D721Med (cell line): ENCODE results near the gene VARS2.

Source experiments
- DNase-seq: peaks from one replicate; pipeline ENCODE4 v3.0.0; 2011; ENCODE audit warnings: low spot score; ENCODE audit not compliant: insufficient read length
- FAIRE-seq: peaks from 2 replicates; lab custom pipeline; 2011; peaks lifted over from hg19 to GRCh38; lab: Jason Lieb, UNC
- TF ChIP-seq, protein P1 (sequence below): IDR thresholded peaks from 2 replicates; pipeline ENCODE4 v1.5.1; 2012; ENCODE audit warnings: mild to moderate bottlenecking, control low read depth; ENCODE audit not compliant: insufficient read depth; ENCODE audit errors: missing control alignments

The VARS2 gene

DNA sequence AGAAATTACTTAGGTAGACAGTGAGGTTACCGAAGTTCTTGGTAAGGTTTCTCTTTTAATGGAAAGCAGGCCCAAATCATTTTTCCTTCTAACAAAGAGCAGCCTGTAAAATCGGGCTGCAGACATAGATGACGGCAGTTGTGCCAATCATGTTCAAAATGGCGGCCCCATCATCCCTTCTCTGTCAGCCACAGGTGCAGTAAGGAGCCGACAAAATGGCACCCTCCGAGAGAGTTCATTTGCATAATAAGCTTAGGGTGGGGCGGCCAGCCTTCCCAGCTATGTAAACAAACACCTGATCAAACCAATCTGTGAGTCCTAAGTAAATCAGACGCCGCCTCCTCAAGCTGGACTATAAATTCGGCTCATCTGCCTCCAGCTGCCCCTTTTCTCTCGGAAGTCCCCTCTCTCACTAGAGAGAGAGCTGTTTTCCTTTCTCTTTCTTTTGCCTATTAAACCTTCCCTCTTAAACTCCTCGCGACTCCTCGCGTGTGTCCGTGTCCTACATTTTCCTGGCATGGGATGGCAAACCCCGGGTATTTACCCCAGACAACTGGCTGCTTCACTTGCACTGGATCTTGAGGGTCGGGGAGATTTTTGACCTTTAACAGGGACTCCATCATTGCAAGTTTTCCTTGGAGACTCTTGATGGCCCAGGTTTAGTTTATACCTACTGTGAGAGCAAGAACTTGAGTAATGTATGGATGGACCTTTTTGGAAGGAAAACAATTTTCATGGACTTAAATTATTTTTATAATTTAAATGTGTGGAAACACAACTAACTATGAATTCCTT lies 38.6 kb upstream of the VARS2 start:
- DNase-seq, result no peak
- no peak for FAIRE-seq
- TF ChIP-seq, protein P1, sequence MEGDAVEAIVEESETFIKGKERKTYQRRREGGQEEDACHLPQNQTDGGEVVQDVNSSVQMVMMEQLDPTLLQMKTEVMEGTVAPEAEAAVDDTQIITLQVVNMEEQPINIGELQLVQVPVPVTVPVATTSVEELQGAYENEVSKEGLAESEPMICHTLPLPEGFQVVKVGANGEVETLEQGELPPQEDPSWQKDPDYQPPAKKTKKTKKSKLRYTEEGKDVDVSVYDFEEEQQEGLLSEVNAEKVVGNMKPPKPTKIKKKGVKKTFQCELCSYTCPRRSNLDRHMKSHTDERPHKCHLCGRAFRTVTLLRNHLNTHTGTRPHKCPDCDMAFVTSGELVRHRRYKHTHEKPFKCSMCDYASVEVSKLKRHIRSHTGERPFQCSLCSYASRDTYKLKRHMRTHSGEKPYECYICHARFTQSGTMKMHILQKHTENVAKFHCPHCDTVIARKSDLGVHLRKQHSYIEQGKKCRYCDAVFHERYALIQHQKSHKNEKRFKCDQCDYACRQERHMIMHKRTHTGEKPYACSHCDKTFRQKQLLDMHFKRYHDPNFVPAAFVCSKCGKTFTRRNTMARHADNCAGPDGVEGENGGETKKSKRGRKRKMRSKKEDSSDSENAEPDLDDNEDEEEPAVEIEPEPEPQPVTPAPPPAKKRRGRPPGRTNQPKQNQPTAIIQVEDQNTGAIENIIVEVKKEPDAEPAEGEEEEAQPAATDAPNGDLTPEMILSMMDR, result no peak

DNA sequence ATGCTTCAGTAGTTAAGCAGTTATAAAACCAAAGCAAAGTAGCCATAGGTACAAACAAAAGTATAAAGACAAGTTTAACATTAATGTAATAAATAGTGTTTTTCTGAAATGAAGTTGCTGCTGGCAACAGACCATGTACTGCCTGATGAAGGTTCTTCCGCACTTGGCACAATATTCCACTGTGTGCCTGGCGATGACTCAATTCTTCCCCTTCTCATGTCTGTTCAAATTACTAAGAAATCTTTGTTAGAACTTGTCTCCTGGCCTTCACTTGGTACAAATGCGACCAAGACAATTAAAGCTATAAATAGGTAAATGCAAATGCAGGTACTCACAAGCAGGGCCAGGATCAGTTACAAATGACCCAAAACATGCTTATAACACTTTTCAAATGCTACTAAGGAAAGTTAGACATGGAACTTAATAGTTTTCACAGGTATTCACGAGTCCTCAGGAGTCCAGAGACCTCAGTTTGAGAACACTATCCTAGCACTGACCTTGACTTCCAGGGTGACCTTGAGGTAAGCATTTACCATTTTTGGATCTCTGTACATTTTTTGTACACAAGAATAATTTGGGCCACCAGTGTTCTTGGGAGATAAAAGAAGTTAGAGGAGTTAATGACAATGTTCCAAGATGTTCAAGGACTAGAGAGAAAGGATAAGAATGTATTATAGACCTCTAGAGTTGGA lies 37.9 kb upstream of the VARS2 start:
- DNase-seq (no peak), FAIRE-seq (no peak)
- TF ChIP-seq, protein P1, result no peak

DNA sequence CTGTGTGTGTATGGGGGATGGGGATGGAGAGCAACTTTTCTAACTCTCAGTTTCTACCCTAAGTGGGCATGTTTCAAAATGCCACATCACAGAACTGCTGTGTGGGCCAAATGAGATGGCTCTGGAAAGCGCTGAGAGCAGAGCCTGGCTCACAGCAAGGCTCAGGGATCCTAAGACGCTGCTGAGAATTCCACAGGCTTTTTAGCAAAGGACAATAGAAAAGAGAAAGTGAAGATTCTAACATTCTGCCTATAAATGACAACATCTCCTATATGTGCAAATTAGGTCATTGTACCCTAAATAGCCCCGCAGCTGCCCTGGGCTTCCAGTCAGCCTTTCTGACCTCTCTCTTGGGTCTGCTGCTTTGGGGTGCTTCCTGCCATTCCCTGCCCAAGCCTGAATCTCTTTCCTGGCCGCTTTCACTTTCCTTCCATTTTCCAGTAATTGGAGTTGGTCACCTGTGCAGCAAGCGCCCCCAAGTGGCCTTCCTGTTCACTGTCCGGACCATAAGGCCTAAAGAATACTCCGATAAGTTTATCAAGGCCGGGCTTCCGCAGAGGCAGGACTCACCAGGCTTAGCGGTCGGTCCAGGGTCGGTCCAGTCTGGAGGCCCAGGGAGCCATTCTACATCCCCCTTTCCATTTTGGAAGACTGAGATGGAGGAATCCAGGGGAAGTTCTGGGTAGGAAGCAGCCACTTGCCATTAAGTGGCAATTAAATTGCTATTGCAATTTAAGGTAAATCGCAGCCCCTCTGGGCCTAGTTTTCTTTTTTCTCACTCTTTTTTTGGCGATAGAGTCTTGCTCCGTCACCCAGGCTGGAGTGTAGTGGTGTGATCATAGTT lies 36.4 kb upstream of the VARS2 start:
- FAIRE-seq (no peak), DNase-seq (peak; percentile 72)
- TF ChIP-seq, protein P1, result peak; percentile 97

DNA sequence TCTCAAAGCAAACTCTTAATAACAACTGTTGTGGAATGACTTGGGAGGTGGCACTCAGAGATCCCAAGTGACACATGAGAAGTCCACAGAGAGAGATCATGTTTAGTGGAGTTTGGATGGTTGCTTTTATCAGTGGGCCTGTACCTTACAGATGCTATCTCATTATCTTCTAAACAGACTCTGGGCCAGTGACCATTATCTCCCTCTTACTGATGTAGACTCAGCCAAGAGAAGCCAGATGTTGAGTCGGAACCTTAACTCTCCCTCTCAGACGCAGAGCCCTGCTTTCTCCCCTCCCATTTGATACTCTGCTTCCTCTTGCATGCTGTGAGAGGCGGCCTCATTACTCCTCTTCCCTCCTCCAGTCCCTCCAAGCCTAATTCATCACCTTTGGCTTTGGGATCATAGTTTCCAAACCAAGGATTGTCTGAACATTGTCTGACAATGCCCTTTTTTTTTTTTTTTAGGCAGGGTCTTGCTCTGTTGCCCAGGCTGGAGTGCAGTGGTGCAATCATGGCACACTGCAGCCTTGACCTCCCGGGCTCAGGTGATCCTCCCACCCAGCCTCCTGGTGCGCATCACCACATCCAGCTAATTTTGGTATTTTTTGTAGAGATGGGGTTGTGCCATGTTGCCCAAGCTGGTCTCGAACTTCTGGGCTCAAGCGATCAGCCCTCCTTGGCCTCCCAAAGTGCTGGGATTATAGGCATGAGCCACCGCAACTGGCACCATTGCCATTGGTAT lies 34.2 kb upstream of the VARS2 start:
- TF ChIP-seq, protein P1, result no peak
- FAIRE-seq (no peak), DNase-seq (no peak)

DNA sequence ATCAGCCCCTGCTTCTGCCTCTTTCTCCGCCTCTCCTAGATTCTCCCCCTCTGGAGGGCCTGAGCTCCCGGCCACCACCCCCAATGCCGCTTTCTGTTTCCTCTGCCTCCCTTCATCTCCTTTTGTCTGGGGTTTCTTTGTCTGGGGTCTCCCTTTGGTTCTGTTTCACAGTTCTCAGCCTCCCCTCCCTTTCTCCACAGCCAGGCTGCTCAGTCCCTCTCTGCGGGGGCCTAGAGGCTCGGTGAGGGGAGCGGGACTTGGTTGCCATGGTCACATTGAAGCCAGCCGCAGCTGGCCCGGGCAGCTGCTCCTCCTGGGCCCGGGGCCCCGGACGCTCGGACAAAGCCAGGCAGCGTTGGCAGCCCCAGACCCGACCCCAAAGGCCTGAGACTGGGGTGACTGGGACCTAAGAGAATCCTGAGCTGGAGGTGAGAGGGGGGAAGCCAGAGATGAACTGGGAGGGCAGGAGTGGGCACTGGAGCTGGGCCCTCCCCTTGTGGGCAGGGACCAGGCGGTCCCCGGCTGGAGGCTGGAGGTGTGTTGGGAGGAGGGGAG lies 33.3 kb upstream of the VARS2 start:
- TF ChIP-seq, protein P1, result no peak
- no peak for DNase-seq
- no peak for FAIRE-seq

DNA sequence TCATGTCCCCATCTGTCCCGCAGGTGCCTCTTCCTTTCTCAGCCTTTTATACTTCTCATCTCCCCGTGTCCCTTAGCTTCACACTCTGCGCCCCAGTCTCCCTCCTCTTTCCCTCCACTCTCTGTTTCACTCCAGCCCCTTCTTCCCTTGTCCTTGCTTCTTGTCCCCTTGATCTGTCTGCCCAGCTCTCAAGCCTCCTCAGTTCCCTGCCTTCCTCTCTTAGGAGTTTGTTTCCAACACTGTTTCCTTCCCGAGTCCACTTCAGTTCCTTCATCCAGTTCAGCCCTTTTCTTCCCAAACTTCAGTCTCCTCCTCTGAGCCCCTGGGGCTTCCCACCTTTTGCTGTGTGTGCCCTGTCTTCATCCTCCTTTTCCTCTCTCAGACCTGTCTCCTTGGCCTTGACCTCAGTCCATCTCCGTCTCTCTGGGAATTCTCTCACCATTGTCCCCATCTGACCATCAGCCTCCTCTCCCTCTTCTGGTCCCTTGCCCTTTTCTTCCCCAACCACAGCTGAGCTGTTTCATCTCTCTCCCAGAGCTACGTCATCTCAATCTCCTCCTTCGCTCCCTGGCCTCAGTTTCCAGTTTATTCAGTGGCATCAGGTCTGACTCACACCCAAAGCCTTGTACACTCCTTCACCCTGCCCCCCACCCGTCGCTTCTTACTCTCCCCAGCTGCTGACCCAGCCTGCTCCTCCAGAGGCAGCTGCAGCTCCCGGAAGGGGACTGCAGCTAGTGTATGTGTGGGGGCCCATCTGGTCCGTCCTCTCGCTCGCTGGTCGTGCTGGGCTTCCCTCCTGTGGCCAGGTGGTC lies 32.4 kb upstream of the VARS2 start:
- TF ChIP-seq, protein P1, result no peak
- FAIRE-seq (no peak), DNase-seq (no peak)
